ENCODE results near the gene ARHGAP1. TPM values are rescaled to one million over a fixed set of nuclear protein-coding genes. Genes with fewer than 3 reads are reported as not detected.

The ARHGAP1 gene
- total RNA-seq, 1 experiment from 2014 or later: 64.2 TPM

GRCh38 chr11:46681814-46682213 is 18.6 kb downstream of the ARHGAP1 start:
- no peak for DNase-seq
- Histone ChIP-seq H3K27me3 (ENCODE audit: insufficient read depth, low read depth) (no peaks in the 10 kb centered on the region), H3K4me3 (no peak overlapping the region), H3K4me1 (replicated peaks; ENCODE audit: insufficient read depth) (no peaks in the 10 kb centered on the region), H3K4me2 (no peak overlapping the region), H3K9me2 (ENCODE audit: insufficient read depth) (no peaks in the 10 kb centered on the region), H3K9me3 (ENCODE audit: insufficient read depth, low read depth) (no peaks in the 10 kb centered on the region), H4K20me1 (ENCODE audit: insufficient read depth) (0 out of 2 replicates have a peak, but pooled peaks cover 19% of the 10 kb centered on the region), H3K27ac (no peak overlapping the region), H3K79me2 (ENCODE audit: low read depth) (no peaks in the 10 kb centered on the region), H3F3A (ENCODE audit: insufficient read depth, low read depth) (peaks cover 11% of the 10 kb centered on the region; the same call in 1 of the 2 replicates), H2AFZ (no peak overlapping the region), H3K36me3 (ENCODE audit: low read depth) (peaks cover 3% of the 10 kb centered on the region; the same call in 1 of the 2 replicates)
- TF ChIP-seq EZH2 (IDR thresholded peaks at IDR 0.05; ENCODE audit: low read depth): no peak
- TF ChIP-seq, protein P1, sequence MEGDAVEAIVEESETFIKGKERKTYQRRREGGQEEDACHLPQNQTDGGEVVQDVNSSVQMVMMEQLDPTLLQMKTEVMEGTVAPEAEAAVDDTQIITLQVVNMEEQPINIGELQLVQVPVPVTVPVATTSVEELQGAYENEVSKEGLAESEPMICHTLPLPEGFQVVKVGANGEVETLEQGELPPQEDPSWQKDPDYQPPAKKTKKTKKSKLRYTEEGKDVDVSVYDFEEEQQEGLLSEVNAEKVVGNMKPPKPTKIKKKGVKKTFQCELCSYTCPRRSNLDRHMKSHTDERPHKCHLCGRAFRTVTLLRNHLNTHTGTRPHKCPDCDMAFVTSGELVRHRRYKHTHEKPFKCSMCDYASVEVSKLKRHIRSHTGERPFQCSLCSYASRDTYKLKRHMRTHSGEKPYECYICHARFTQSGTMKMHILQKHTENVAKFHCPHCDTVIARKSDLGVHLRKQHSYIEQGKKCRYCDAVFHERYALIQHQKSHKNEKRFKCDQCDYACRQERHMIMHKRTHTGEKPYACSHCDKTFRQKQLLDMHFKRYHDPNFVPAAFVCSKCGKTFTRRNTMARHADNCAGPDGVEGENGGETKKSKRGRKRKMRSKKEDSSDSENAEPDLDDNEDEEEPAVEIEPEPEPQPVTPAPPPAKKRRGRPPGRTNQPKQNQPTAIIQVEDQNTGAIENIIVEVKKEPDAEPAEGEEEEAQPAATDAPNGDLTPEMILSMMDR (conservative IDR thresholded peaks at IDR 0.05): no peak
- intact Hi-C loops (cut with micrococcal nuclease; ENCODE audit: unreplicated experiment): no loop called here
- POLR2A ChIA-PET (ENCODE audit: unreplicated experiment): no interaction called here
- no TSS peak for BruUV-seq (replicated peaks)
- CTCF ChIA-PET: no interaction called here

DNA sequence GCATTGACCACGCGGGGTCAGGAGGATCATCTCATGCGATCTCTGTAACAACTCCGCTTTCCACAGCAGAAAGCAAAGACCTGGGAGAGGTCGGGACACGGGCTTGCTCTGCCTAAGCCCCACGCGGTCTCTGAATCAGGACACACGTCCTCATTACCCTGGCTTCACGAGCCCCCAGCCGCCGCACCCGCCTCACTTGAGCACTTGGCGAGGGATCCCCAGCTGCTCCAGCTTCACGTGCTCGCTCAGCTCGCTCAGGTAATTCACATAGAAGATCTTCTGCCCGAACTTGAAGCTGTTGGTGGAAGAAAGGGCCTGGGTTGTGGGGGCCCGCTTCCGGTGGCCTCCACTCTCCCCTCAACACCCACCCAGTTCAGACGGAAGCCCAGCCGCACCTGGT is 19.6 kb downstream of the ARHGAP1 start:
- no peaks in the 10 kb centered on the region for H3K9me2 ChIP-seq (ENCODE audit: insufficient read depth)
- peaks cover 3% of the 10 kb centered on the region; the same call in 1 of the 2 replicates for H3K36me3 ChIP-seq (ENCODE audit: low read depth)
- H3F3A ChIP-seq (ENCODE audit: insufficient read depth, low read depth): peaks cover 17% of the 10 kb centered on the region; the same call in 1 of the 2 replicates
- no peak overlapping the region for H3K4me3 ChIP-seq
- no peaks in the 10 kb centered on the region for H3K79me2 ChIP-seq (ENCODE audit: low read depth)
- POLR2A ChIA-PET (ENCODE audit: unreplicated experiment): no interaction called here
- H3K27ac ChIP-seq: no peak overlapping the region
- no peaks in the 10 kb centered on the region for H3K27me3 ChIP-seq (ENCODE audit: insufficient read depth, low read depth)
- no peak for DNase-seq
- CTCF ChIA-PET: no interaction called here
- no TSS peak for BruUV-seq (replicated peaks)
- 0 out of 2 replicates have a peak, but pooled peaks cover under 1% of the 10 kb centered on the region for H3K4me1 ChIP-seq (replicated peaks; ENCODE audit: insufficient read depth)
- no peaks in the 10 kb centered on the region for H3K9me3 ChIP-seq (ENCODE audit: insufficient read depth, low read depth)
- TF ChIP-seq EZH2 (IDR thresholded peaks at IDR 0.05; ENCODE audit: low read depth): no peak
- TF ChIP-seq, protein P1 (conservative IDR thresholded peaks at IDR 0.05): no peak
- peaks cover 19% of the 10 kb centered on the region; the same call in 1 of the 2 replicates for H4K20me1 ChIP-seq (ENCODE audit: insufficient read depth)
- H2AFZ ChIP-seq: no peak overlapping the region
- H3K4me2 ChIP-seq: no peak overlapping the region
- intact Hi-C loops (cut with micrococcal nuclease; ENCODE audit: unreplicated experiment): no loop called here

DNA sequence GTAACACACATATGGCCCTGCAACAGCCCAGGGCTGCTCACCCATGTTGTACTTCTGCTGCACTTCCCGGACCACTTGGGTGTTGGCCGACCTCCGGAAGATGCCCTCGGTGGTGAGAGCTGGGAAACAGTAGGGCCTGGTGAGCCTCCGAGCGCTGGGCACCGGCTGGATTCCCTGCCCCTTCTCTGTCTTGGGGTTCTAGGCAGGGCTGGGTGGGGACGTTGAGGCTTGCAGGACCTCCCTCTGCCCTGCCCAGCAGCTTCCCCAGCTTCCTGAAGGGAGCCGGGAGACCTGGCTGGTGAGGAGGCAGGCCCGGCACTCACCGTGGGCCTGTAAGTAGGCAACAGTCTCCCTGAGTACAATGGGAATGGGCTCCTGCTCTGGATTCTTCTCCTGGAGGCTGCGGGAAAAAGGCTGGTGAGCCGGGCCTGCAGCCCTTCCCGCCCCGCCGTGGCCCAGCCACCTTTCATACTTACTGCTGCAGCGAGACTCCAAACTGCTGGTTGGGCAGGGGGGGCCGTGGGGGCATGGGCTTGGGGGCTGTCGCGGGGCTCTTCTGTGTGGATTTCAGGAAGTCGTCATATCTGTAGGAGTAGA is 20.2 kb downstream of the ARHGAP1 start:
- no peak for DNase-seq
- ChIA-PET POLR2A (ENCODE audit: unreplicated experiment) (no interaction called here), CTCF (no interaction called here)
- no peaks in the 10 kb centered on the region for H3K9me3 ChIP-seq (ENCODE audit: insufficient read depth, low read depth)
- no peak overlapping the region for H3K4me3 ChIP-seq
- 0 out of 2 replicates have a peak, but pooled peaks cover 5% of the 10 kb centered on the region for H3K4me1 ChIP-seq (replicated peaks; ENCODE audit: insufficient read depth)
- no TSS peak for BruUV-seq (replicated peaks)
- H3K9me2 ChIP-seq (ENCODE audit: insufficient read depth): no peaks in the 10 kb centered on the region
- no peak overlapping the region for H2AFZ ChIP-seq
- H3K79me2 ChIP-seq (ENCODE audit: low read depth): no peaks in the 10 kb centered on the region
- H3K27me3 ChIP-seq (ENCODE audit: insufficient read depth, low read depth): no peaks in the 10 kb centered on the region
- intact Hi-C loops (cut with micrococcal nuclease; ENCODE audit: unreplicated experiment): no loop called here
- no peak overlapping the region for H3K4me2 ChIP-seq
- no peak overlapping the region for H3K27ac ChIP-seq
- peaks cover 19% of the 10 kb centered on the region; the same call in 1 of the 2 replicates for H4K20me1 ChIP-seq (ENCODE audit: insufficient read depth)
- H3K36me3 ChIP-seq (ENCODE audit: low read depth): peaks cover 3% of the 10 kb centered on the region; the same call in 1 of the 2 replicates
- H3F3A ChIP-seq (ENCODE audit: insufficient read depth, low read depth): peaks cover 23% of the 10 kb centered on the region; the same call in 1 of the 2 replicates
- TF ChIP-seq, protein P1 (conservative IDR thresholded peaks at IDR 0.05): no peak
- TF ChIP-seq EZH2 (IDR thresholded peaks at IDR 0.05; ENCODE audit: low read depth): no peak
